A549 (cell line): ENCODE data around the gene GBE1. TPM values are rescaled to one million over a fixed set of nuclear protein-coding genes. Genes with fewer than 3 reads are reported as not detected.

Experiments
- ATAC-seq, 2 experiments: fragments of 200-7000 bp in 1 of 2; fragments of >200 bp in 1 of 2; cut with Nextera tagmentation in 1 of 2; cut with Tn5 transposase in 1 of 2; 3 replicates each; pipeline versions ENCODE4 v1.8.0 to v1.9.1; 2018 to 2020; ENCODE audit warnings: mild to moderate bottlenecking in 1 of 2, moderate library complexity in 1 of 2
- CTCF ChIA-PET: fragments of 300-600 bp; sonication (Branson Sonifier 250); formaldehyde crosslinking; extraction: SDS; loops from one replicate; lab custom pipeline; 2021; ENCODE audit warnings: antibody characterized with exemption, inconsistent platforms; lab: Yijun Ruan, JAX
- POLR2A ChIA-PET: fragments of 350-600 bp; formaldehyde crosslinking; extraction: SDS; loops from one replicate; lab custom pipeline; 2021; ENCODE audit warnings: antibody characterized with exemption, inconsistent platforms; lab: Yijun Ruan, JAX
- DNase-seq, 2 experiments: peaks; one replicate each; pipeline versions ENCODE4 v3.0.0 to v3.0.0-alpha.2; 2011 to 2016; ENCODE audit warnings: low read depth in 1 of 2, low spot score in 1 of 2
- FAIRE-seq: peaks from 2 replicates; lab custom pipeline; 2011; peaks lifted over from hg19 to GRCh38; lab: Jason Lieb, UNC
- H3K27ac ChIP-seq, 2 experiments: fragments of >200 bp; sonication (Bioruptor Twin); formaldehyde crosslinking; 3 replicates each; pipeline ENCODE4 v1.5.1; 2016 to 2017
- H3K4me1 ChIP-seq: fragments of >200 bp; sonication (Bioruptor Twin); formaldehyde crosslinking; 3 replicates; pipeline ENCODE4 v1.6.1; 2016
- H3K4me2 ChIP-seq: fragments of >200 bp; sonication (Bioruptor Twin); formaldehyde crosslinking; 3 replicates; pipeline ENCODE4 v1.6.1; 2016
- H3K4me3 ChIP-seq: fragments of >200 bp; sonication (Bioruptor Twin); formaldehyde crosslinking; 3 replicates; pipeline ENCODE4 v1.5.1; 2016
- H3K9me3 ChIP-seq: fragments of >200 bp; sonication (Bioruptor Twin); formaldehyde crosslinking; 3 replicates; pipeline ENCODE4 v1.6.1; 2016
- CBX2 ChIP-seq: fragments of 200-600 bp; sonication (generic); IDR thresholded peaks from 2 replicates; pipeline ENCODE4 v1.6.1; 2016; ENCODE audit warnings: low read depth, mild to moderate bottlenecking, borderline replicate concordance
- CHD2 ChIP-seq: fragments of 150-350 bp; IDR thresholded peaks from 2 replicates; pipeline ENCODE4 v1.6.1; 2014; ENCODE audit warnings: low read length; ENCODE audit not compliant: partially characterized antibody
- EHMT2 ChIP-seq: fragments of 200-600 bp; sonication (generic); IDR thresholded peaks from 2 replicates; pipeline ENCODE4 v1.6.1; 2016; ENCODE audit warnings: antibody characterized with exemption, low read depth, mild to moderate bottlenecking, moderate library complexity
- FOSB ChIP-seq: fragments of 250-450 bp; sonication (Bioruptor Pico); IDR thresholded peaks from 2 replicates; pipeline ENCODE4 v1.5.0; 2020; ENCODE audit warnings: mild to moderate bottlenecking, moderate library complexity
- FOSL2 ChIP-seq, 2 experiments: fragments of 450-650 bp in 1 of 2; fragments of >200 bp in 1 of 2; sonication (Bioruptor Twin) in 1 of 2; formaldehyde crosslinking; IDR thresholded peaks; 2 replicates each; pipeline versions ENCODE4 v1.5.0 to v1.6.1; 2016 to 2020; ENCODE audit warnings: mild to moderate bottlenecking in 1 of 2, moderate library complexity in 1 of 2
- FOXS1 ChIP-seq: fragments of 250-450 bp; sonication (Bioruptor Pico); IDR thresholded peaks from 2 replicates; pipeline ENCODE4 v1.5.0; 2020; ENCODE audit warnings: mild to moderate bottlenecking, moderate library complexity
- GATA3 ChIP-seq: IDR thresholded peaks from 2 replicates; pipeline ENCODE4 v1.6.1; 2012; ENCODE audit warnings: borderline replicate concordance
- HEYL ChIP-seq: fragments of 250-450 bp; sonication (Bioruptor Pico); IDR thresholded peaks from 2 replicates; pipeline ENCODE4 v1.8.0; 2021; ENCODE audit warnings: mild to moderate bottlenecking, moderate library complexity
- JUN ChIP-seq, 2 experiments: fragments of >200 bp; sonication (Bioruptor Twin); formaldehyde crosslinking; IDR thresholded peaks; 2 replicates in 1 of 2; 3 replicates in 1 of 2; pipeline ENCODE4 v1.6.1; 2016 to 2017
- KDM5A ChIP-seq: fragments of 200-600 bp; sonication (generic); IDR thresholded peaks from 2 replicates; pipeline ENCODE4 v1.6.1; 2016; ENCODE audit warnings: antibody characterized with exemption, mild to moderate bottlenecking
- MAFK ChIP-seq: fragments of 450-650 bp; IDR thresholded peaks from 2 replicates; pipeline ENCODE4 v1.6.1; 2014; ENCODE audit not compliant: partially characterized antibody
- MAZ ChIP-seq: fragments of 150-350 bp; IDR thresholded peaks from 2 replicates; pipeline ENCODE4 v1.6.1; 2014; ENCODE audit warnings: antibody characterized with exemption, low read depth, low read length, borderline replicate concordance
- MYC ChIP-seq: IDR thresholded peaks from 2 replicates; pipeline ENCODE4 v1.6.1; 2012; ENCODE audit warnings: mild to moderate bottlenecking, inconsistent platforms, low read length, improper control_type of control experiment, borderline replicate concordance
- NPAS2 ChIP-seq: fragments of 250-450 bp; sonication (Bioruptor Pico); IDR thresholded peaks from 2 replicates; pipeline ENCODE4 v1.8.0; 2022; ENCODE audit warnings: mild to moderate bottlenecking, moderate library complexity, borderline replicate concordance
- PHF8 ChIP-seq: fragments of 200-600 bp; sonication (generic); IDR thresholded peaks from 2 replicates; pipeline ENCODE4 v1.6.1; 2016; ENCODE audit warnings: low read depth, mild to moderate bottlenecking, antibody characterized with exemption, moderate library complexity, borderline replicate concordance
- POLR2A ChIP-seq: IDR thresholded peaks from 2 replicates; pipeline ENCODE4 v1.6.1; 2012; ENCODE audit warnings: mild to moderate bottlenecking, low read length
- RAD21 ChIP-seq, 2 experiments: fragments of >200 bp in 1 of 2; sonication (Bioruptor Twin) in 1 of 2; formaldehyde crosslinking in 1 of 2; IDR thresholded peaks in 1 of 2; conservative IDR thresholded peaks in 1 of 2; 2 replicates in 1 of 2; 3 replicates in 1 of 2; pipeline ENCODE4 v1.6.1; 2012 to 2018; ENCODE audit warnings: inconsistent platforms in 1 of 2
- RARB ChIP-seq: fragments of 250-450 bp; sonication (Bioruptor Pico); IDR thresholded peaks from 2 replicates; pipeline ENCODE4 v1.8.0; 2021; ENCODE audit warnings: mild to moderate bottlenecking, moderate library complexity
- SMC3 ChIP-seq: fragments of >200 bp; sonication (Bioruptor Twin); formaldehyde crosslinking; IDR thresholded peaks from 3 replicates; pipeline ENCODE4 v1.6.1; 2018; ENCODE audit warnings: inconsistent platforms
- TFCP2L1 ChIP-seq: fragments of 250-450 bp; sonication (Bioruptor Pico); IDR thresholded peaks from 2 replicates; pipeline ENCODE4 v1.5.0; 2021; ENCODE audit warnings: mild to moderate bottlenecking
- ZC3H11A ChIP-seq: fragments of 450-650 bp; IDR thresholded peaks from 2 replicates; pipeline ENCODE4 v1.6.1; 2014; ENCODE audit warnings: antibody characterized with exemption, mild to moderate bottlenecking
- ZFP36 ChIP-seq: fragments of 450-650 bp; IDR thresholded peaks from 2 replicates; pipeline ENCODE4 v1.6.1; 2014; ENCODE audit warnings: borderline replicate concordance; ENCODE audit not compliant: partially characterized antibody
- WGBS: methylation state at CpG from one replicate; pipeline ENCODE4 v1.1.6; 2017; ENCODE audit errors: missing lambda C conversion rate; 5-methylcytosine and 5-hydroxymethylcytosine counted together
- polyA plus RNA-seq, 4 experiments: library from polyadenylated mRNA; depleted of rRNA in 3 of 4; stranded (reverse); fragments of >200 nt; fragmentation: RNase III in 1 of 4; extraction: RNeasy Plus Mini Kit Qiagen cat#74134 plus additional on column Dnase treatment in 1 of 4; gene quantifications; 2 replicates in 3 of 4; 3 replicates in 1 of 4; pipeline ENCODE4 v1.2.3, GENCODE V29; 2011 to 2017
- TF ChIP-seq, protein P1 (sequence below): fragments of >200 bp; sonication (Bioruptor Twin); formaldehyde crosslinking; IDR thresholded peaks from 3 replicates; pipeline ENCODE4 v1.5.1; 2016
- TF ChIP-seq, protein P2 (sequence below): IDR thresholded peaks from 2 replicates; pipeline ENCODE4 v1.6.1; 2012
- TF ChIP-seq, protein P3 (sequence below): fragments of 200-600 bp; sonication (generic); IDR thresholded peaks from 2 replicates; pipeline ENCODE4 v1.6.1; 2016; ENCODE audit warnings: antibody characterized with exemption, mild to moderate bottlenecking, moderate library complexity
- TF ChIP-seq, protein P4 (sequence below): fragments of 150-350 bp; IDR thresholded peaks from 2 replicates; pipeline ENCODE4 v1.6.1; 2014; ENCODE audit warnings: low read depth, mild to moderate bottlenecking, low read length
- TF ChIP-seq, protein P5 (sequence below): fragments of >200 bp; sonication (Bioruptor Twin); formaldehyde crosslinking; IDR thresholded peaks from 2 replicates; pipeline ENCODE4 v1.6.1; 2016

The GBE1 gene
- polyA plus RNA-seq, 2 of the 4 experiments (the other 2 are of a cell fraction) = 39.5 to 55.0 TPM

DNA sequence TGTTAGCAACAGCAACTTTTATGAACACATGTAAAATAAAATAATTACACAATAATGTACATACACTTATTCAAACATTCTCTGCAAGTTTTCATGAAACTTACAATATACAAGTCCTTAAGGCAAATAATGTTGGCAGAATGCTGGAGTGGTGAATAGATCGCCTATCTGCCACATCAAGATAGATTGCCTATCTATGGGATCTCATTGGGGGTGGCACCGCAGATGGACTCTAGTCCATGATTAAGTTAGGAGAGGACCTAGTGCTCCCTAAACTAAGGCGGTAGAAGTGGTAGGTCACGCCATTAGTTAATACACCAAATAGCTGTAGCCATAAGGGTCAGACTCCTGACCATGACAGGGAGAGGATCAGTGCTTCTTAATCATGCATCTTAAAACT is 315.7 kb downstream of the GBE1 start:
- DNase-seq = no peak
- no peak for ATAC-seq
- no peak overlapping the region for H3K27ac ChIP-seq
- H3K4me1 ChIP-seq = peaks cover 24% of the 10 kb centered on the region
- WGBS = 88% methylated on average over 4 of the region's 4 CpGs
- H3K4me2 ChIP-seq = no peak overlapping the region
- CTCF ChIA-PET = interaction anchor here (0.6 kb wide), 1 partner anchor 280 kb away, joined by 3 read pairs; no protein-coding TSS in a partner anchor
- TF ChIP-seq NPAS2 (CRISPR knock-in tag) (no peak), CBX2 (no peak), MAFK (no peak), CHD2 (no peak), JUN (IDR thresholded peaks at IDR 0.05) (no peak), ZC3H11A (no peak)
- TF ChIP-seq, protein P1, sequence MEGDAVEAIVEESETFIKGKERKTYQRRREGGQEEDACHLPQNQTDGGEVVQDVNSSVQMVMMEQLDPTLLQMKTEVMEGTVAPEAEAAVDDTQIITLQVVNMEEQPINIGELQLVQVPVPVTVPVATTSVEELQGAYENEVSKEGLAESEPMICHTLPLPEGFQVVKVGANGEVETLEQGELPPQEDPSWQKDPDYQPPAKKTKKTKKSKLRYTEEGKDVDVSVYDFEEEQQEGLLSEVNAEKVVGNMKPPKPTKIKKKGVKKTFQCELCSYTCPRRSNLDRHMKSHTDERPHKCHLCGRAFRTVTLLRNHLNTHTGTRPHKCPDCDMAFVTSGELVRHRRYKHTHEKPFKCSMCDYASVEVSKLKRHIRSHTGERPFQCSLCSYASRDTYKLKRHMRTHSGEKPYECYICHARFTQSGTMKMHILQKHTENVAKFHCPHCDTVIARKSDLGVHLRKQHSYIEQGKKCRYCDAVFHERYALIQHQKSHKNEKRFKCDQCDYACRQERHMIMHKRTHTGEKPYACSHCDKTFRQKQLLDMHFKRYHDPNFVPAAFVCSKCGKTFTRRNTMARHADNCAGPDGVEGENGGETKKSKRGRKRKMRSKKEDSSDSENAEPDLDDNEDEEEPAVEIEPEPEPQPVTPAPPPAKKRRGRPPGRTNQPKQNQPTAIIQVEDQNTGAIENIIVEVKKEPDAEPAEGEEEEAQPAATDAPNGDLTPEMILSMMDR = no peak
- TF ChIP-seq, all 56 proteins: peak for 0
- POLR2A ChIA-PET = no interaction called here
- Histone ChIP-seq H3K4me3 (no peak overlapping the region), H3K9me3 (no peaks in the 10 kb centered on the region)
- no peak for FAIRE-seq

DNA sequence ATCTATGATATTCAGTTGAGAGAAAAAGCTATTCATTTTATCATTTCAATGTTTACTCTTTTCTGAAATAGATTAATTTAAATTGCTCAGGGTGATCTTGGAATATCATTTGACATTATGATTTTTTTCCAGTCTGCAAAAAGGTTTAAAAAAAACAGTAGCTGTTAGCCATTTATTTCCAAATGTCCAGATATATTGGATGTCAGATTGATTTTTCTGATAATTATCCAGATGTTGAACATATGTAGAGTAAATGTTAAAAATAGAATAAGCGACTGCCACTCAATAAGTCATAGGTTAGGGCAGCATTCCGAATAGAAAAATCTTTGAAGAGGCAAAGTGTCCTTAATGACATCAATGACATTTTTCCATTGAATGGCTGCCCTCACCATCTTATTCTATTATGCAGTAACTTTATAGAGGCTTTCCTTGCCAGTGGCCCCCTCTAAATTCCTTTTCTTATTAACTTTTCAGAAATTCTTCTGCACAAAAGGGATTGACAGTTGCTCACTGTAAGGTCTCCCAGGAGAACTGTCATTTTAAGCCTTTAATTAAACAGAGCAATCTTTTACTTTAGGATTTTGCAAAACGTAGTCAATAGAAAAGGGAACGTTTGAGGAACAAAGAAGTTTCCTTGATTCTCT is 316.5 kb downstream of the GBE1 start:
- TF ChIP-seq POLR2A = no peak
- TF ChIP-seq MAZ = no peak
- TF ChIP-seq, protein P2, sequence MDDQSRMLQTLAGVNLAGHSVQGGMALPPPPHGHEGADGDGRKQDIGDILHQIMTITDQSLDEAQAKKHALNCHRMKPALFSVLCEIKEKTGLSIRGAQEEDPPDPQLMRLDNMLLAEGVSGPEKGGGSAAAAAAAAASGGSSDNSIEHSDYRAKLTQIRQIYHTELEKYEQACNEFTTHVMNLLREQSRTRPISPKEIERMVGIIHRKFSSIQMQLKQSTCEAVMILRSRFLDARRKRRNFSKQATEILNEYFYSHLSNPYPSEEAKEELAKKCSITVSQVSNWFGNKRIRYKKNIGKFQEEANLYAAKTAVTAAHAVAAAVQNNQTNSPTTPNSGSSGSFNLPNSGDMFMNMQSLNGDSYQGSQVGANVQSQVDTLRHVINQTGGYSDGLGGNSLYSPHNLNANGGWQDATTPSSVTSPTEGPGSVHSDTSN = no peak
- TF ChIP-seq KDM5A = no peak
- no peak for TF ChIP-seq GATA3
- no peak for TF ChIP-seq FOSL2 (IDR thresholded peaks at IDR 0.05)
- TF ChIP-seq FOSL2 (CRISPR knock-in tag; IDR thresholded peaks at IDR 0.05) = no peak
- TF ChIP-seq TFCP2L1 = no peak
- TF ChIP-seq ZFP36 = no peak
- TF ChIP-seq, protein P3, sequence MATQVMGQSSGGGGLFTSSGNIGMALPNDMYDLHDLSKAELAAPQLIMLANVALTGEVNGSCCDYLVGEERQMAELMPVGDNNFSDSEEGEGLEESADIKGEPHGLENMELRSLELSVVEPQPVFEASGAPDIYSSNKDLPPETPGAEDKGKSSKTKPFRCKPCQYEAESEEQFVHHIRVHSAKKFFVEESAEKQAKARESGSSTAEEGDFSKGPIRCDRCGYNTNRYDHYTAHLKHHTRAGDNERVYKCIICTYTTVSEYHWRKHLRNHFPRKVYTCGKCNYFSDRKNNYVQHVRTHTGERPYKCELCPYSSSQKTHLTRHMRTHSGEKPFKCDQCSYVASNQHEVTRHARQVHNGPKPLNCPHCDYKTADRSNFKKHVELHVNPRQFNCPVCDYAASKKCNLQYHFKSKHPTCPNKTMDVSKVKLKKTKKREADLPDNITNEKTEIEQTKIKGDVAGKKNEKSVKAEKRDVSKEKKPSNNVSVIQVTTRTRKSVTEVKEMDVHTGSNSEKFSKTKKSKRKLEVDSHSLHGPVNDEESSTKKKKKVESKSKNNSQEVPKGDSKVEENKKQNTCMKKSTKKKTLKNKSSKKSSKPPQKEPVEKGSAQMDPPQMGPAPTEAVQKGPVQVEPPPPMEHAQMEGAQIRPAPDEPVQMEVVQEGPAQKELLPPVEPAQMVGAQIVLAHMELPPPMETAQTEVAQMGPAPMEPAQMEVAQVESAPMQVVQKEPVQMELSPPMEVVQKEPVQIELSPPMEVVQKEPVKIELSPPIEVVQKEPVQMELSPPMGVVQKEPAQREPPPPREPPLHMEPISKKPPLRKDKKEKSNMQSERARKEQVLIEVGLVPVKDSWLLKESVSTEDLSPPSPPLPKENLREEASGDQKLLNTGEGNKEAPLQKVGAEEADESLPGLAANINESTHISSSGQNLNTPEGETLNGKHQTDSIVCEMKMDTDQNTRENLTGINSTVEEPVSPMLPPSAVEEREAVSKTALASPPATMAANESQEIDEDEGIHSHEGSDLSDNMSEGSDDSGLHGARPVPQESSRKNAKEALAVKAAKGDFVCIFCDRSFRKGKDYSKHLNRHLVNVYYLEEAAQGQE = no peak
- no peak for FAIRE-seq
- Histone ChIP-seq H3K9me3 (no peaks in the 10 kb centered on the region), H3K4me2 (no peak overlapping the region), H3K4me3 (no peak overlapping the region), H3K4me1 (peaks cover 24% of the 10 kb centered on the region), H3K27ac (no peak overlapping the region)
- no peak for ATAC-seq
- ChIA-PET CTCF (no interaction called here), POLR2A (no interaction called here)
- WGBS = 87% methylated on average over 4 of the region's 4 CpGs
- DNase-seq = no peak

DNA sequence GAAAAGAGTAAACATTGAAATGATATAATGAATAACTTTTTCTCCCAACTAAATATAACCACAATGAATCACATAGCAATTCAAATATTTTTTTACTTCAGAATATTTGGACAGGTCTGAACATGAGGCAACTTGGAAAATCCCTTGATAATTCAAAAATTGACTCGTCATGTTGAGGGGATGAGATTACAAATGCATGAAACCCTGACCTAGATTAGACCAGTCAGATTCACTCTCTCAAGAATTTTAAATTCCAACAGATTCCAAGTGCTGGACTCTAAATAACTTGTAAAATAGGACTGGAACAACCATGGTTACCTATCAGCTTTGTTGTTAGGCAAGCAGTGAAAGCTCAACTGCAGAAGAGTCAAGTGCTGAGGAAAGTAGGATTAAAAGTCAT is 317.5 kb downstream of the GBE1 start:
- 3% methylated on average over 1 of the region's 1 CpG for WGBS
- ATAC-seq (peak; percentile 78 to 87), FAIRE-seq (no peak), DNase-seq (peak; percentile 11 to 64)
- ChIA-PET POLR2A (no interaction called here), CTCF (no interaction called here)
- no peaks in the 10 kb centered on the region for H3K9me3 ChIP-seq
- peaks cover 24% of the 10 kb centered on the region for H3K4me1 ChIP-seq
- H3K4me3 ChIP-seq = no peak overlapping the region
- peak overlapping the region; percentile 45 for H3K4me2 ChIP-seq
- peak overlapping the region; percentile 65 to 70 for H3K27ac ChIP-seq
- TF ChIP-seq HEYL (CRISPR knock-in tag) = no peak
- no peak for TF ChIP-seq GATA3
- TF ChIP-seq RAD21 (conservative IDR thresholded peaks at IDR 0.05 in 1 of 2, IDR thresholded peaks at IDR 0.05 in 1 of 2) = no peak; a peak in 1 of 5 replicates
- TF ChIP-seq EHMT2 = no peak
- TF ChIP-seq PHF8 = no peak
- no peak for TF ChIP-seq FOSB (CRISPR knock-in tag)
- TF ChIP-seq SMC3 = no peak
- TF ChIP-seq RARB (CRISPR knock-in tag) = no peak
- no peak for TF ChIP-seq FOXS1
- TF ChIP-seq, protein P4, sequence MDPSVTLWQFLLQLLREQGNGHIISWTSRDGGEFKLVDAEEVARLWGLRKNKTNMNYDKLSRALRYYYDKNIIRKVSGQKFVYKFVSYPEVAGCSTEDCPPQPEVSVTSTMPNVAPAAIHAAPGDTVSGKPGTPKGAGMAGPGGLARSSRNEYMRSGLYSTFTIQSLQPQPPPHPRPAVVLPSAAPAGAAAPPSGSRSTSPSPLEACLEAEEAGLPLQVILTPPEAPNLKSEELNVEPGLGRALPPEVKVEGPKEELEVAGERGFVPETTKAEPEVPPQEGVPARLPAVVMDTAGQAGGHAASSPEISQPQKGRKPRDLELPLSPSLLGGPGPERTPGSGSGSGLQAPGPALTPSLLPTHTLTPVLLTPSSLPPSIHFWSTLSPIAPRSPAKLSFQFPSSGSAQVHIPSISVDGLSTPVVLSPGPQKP = no peak
- no peak for TF ChIP-seq MYC
- TF ChIP-seq, protein P5, sequence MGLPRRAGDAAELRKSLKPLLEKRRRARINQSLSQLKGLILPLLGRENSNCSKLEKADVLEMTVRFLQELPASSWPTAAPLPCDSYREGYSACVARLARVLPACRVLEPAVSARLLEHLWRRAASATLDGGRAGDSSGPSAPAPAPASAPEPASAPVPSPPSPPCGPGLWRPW = no peak
